PC-3 (cell line): ENCODE data around the gene CRELD2.

Experiments used
- EZH2 ChIP-seq: fragments of 300-600 bp; sonication (generic); IDR thresholded peaks from one replicate; pipeline ENCODE4 v1.6.1; 2017; ENCODE audit warnings: antibody characterized with exemption, mild to moderate bottlenecking, low read length; ENCODE audit not compliant: unreplicated experiment
- TF ChIP-seq, protein P1 (sequence below): fragments of 300-600 bp; sonication (generic); conservative IDR thresholded peaks from 2 replicates; pipeline ENCODE4 v1.5.1; 2017; ENCODE audit warnings: antibody characterized with exemption, low read depth, mild to moderate bottlenecking, low read length

DNA sequence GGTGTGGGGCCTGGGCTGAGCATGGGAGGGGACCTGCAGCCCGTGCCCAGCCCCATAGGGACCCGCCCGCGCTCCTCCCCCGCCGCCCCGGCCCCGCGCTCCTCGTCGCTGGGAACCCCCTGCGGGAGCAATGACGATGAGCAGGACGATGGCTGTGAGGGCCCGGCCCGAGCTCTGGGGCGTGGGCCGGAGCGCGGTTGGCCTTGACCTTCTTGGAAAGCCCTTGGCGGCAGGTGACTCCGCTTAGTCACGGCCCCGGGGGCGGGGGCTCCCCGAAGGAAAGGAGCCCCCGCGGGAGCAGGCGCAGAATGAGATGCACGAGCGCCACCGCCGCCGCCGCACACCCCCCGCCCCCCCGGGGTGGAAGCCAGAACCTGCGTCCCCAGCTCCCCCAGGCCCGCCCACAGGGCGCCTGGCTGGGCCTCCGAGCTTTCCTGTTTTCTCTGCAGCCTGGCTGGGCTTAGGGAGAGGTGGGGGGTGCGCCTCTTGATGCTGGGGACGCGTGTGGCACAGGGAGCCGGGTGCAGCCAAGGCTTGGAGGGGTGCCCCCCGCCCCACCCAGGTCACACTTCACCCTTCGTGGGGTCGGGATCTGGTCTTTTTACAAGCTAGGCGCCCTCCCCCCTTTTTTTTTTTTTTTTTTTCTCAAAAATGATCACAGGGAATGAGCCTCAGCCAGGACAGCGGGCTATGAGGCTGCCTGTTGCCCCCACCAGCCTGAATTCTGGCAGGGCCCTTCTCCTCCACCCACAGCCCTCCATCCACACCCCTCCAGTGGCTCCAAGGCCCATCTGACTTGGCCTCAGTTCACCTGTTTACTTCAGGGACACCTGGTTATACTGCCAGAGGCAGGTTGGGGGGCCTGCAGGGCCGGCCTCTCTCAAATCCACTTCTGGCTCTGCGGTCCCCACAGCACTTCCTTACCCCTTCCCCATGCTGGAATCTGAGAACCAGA is 17.9 kb downstream of the CRELD2 start:
- TF ChIP-seq EZH2: no peak
- TF ChIP-seq, protein P1, sequence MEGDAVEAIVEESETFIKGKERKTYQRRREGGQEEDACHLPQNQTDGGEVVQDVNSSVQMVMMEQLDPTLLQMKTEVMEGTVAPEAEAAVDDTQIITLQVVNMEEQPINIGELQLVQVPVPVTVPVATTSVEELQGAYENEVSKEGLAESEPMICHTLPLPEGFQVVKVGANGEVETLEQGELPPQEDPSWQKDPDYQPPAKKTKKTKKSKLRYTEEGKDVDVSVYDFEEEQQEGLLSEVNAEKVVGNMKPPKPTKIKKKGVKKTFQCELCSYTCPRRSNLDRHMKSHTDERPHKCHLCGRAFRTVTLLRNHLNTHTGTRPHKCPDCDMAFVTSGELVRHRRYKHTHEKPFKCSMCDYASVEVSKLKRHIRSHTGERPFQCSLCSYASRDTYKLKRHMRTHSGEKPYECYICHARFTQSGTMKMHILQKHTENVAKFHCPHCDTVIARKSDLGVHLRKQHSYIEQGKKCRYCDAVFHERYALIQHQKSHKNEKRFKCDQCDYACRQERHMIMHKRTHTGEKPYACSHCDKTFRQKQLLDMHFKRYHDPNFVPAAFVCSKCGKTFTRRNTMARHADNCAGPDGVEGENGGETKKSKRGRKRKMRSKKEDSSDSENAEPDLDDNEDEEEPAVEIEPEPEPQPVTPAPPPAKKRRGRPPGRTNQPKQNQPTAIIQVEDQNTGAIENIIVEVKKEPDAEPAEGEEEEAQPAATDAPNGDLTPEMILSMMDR: no peak
